Liver (tissue), 9 donors: ENCODE measurements around the gene SSRP1. TPM values are rescaled to one million over a fixed set of nuclear protein-coding genes. Genes with fewer than 3 reads are reported as not detected.

Experiments
- DNase-seq: peaks from one replicate; pipeline ENCODE4 v3.0.0-alpha.2; 2017; ENCODE audit warnings: low spot score
- H3K27ac ChIP-seq, 2 donors: one replicate each; pipeline ENCODE4 v1.7.0; 2013; ENCODE audit warnings: inconsistent platforms in 2 of 2, low read length in 2 of 2, control low read depth in 1 of 2, low read depth in 1 of 2, mild to moderate bottlenecking in 1 of 2
- H3K27me3 ChIP-seq, 4 donors: one replicate each; pipeline versions ENCODE4 v1.6.1 to v1.7.0; 2013; ENCODE audit warnings: low read length in 3 of 4, inconsistent platforms in 1 of 4, mild to moderate bottlenecking in 1 of 4, moderate library complexity in 1 of 4; ENCODE audit not compliant: control insufficient read depth in 4 of 4, insufficient read depth in 4 of 4
- H3K36me3 ChIP-seq, 4 donors: one replicate each; pipeline versions ENCODE4 v1.6.1 to v1.7.0; 2013; ENCODE audit warnings: low read length in 3 of 4, mild to moderate bottlenecking in 3 of 4, low read depth in 1 of 4, moderate library complexity in 1 of 4; ENCODE audit not compliant: control insufficient read depth in 4 of 4, insufficient read depth in 3 of 4
- H3K4me1 ChIP-seq, 4 donors: one replicate each; pipeline versions ENCODE4 v1.6.1 to v1.7.0; 2013; ENCODE audit warnings: low read length in 3 of 4, mild to moderate bottlenecking in 3 of 4, moderate library complexity in 1 of 4; ENCODE audit not compliant: control insufficient read depth in 4 of 4, insufficient read depth in 4 of 4
- H3K4me3 ChIP-seq, 3 donors: one replicate each; pipeline versions ENCODE4 v1.6.1 to v1.7.0; 2013; ENCODE audit warnings: low read length in 3 of 3, control low read depth in 1 of 3, low read depth in 1 of 3, mild to moderate bottlenecking in 1 of 3
- H3K9ac ChIP-seq, 2 donors: one replicate each; pipeline ENCODE4 v1.7.0; 2013; ENCODE audit warnings: low read length in 2 of 2, mild to moderate bottlenecking in 2 of 2, moderate library complexity in 2 of 2, control low read depth in 1 of 2, low read depth in 1 of 2
- H3K9me3 ChIP-seq, 4 donors: one replicate each; pipeline versions ENCODE4 v1.6.1 to v1.7.0; 2013; ENCODE audit warnings: low read length in 3 of 4; ENCODE audit not compliant: control insufficient read depth in 4 of 4
- ATF3 ChIP-seq: IDR thresholded peaks from 2 replicates; pipeline ENCODE4 v1.6.1; 2016; ENCODE audit warnings: antibody characterized with exemption
- CTCF ChIP-seq: fragments of 150-350 bp; IDR thresholded peaks from 2 replicates; pipeline ENCODE4 v1.5.1; 2017; ENCODE audit warnings: improper control_type of control experiment, low read depth, low read length; ENCODE audit not compliant: missing input control
- EGR1 ChIP-seq, 2 donors: IDR thresholded peaks; 2 replicates each; pipeline ENCODE4 v1.6.1; 2016 to 2018; ENCODE audit warnings: antibody characterized with exemption in 2 of 2, low read depth in 2 of 2
- FOXA1 ChIP-seq: IDR thresholded peaks from 2 replicates; pipeline ENCODE4 v1.6.1; 2016; ENCODE audit warnings: antibody characterized with exemption
- FOXA2 ChIP-seq: IDR thresholded peaks from 2 replicates; pipeline ENCODE4 v1.6.1; 2016; ENCODE audit warnings: antibody characterized with exemption
- GABPA ChIP-seq, 2 donors: IDR thresholded peaks in 1 of 2; conservative IDR thresholded peaks in 1 of 2; 2 replicates each; pipeline ENCODE4 v1.6.1; 2016; ENCODE audit warnings: antibody characterized with exemption in 2 of 2, mild to moderate bottlenecking in 1 of 2, moderate library complexity in 1 of 2
- HNF4A ChIP-seq, 2 donors: conservative IDR thresholded peaks; 2 replicates each; pipeline ENCODE4 v1.6.1; 2016; ENCODE audit warnings: antibody characterized with exemption in 2 of 2, mild to moderate bottlenecking in 2 of 2
- HNF4G ChIP-seq: IDR thresholded peaks from 2 replicates; pipeline ENCODE4 v1.6.1; 2016; ENCODE audit warnings: antibody characterized with exemption
- JUND ChIP-seq, 2 donors: IDR thresholded peaks; 2 replicates each; pipeline ENCODE4 v1.6.1; 2016; ENCODE audit warnings: antibody characterized with exemption in 2 of 2
- MAX ChIP-seq: IDR thresholded peaks from 2 replicates; pipeline ENCODE4 v1.6.1; 2016; ENCODE audit warnings: antibody characterized with exemption
- NR2F2 ChIP-seq: IDR thresholded peaks from 2 replicates; pipeline ENCODE4 v1.6.1; 2016; ENCODE audit warnings: antibody characterized with exemption
- RAD21 ChIP-seq, 2 donors: IDR thresholded peaks; 2 replicates each; pipeline ENCODE4 v1.6.1; 2016; ENCODE audit warnings: antibody characterized with exemption in 2 of 2, mild to moderate bottlenecking in 2 of 2
- REST ChIP-seq: IDR thresholded peaks from 2 replicates; pipeline ENCODE4 v1.6.1; 2016; ENCODE audit warnings: antibody characterized with exemption, mild to moderate bottlenecking
- RXRA ChIP-seq, 2 donors: IDR thresholded peaks; 2 replicates each; pipeline ENCODE4 v1.6.1; 2017 to 2018; ENCODE audit warnings: antibody characterized with exemption in 2 of 2, mild to moderate bottlenecking in 1 of 2
- SP1 ChIP-seq: IDR thresholded peaks from 2 replicates; pipeline ENCODE4 v1.6.1; 2018; ENCODE audit warnings: antibody characterized with exemption, mild to moderate bottlenecking
- TAF1 ChIP-seq: conservative IDR thresholded peaks from 2 replicates; pipeline ENCODE4 v1.6.1; 2016; ENCODE audit warnings: antibody characterized with exemption, mild to moderate bottlenecking
- YY1 ChIP-seq: IDR thresholded peaks from 2 replicates; pipeline ENCODE4 v1.6.1; 2016; ENCODE audit warnings: antibody characterized with exemption, mild to moderate bottlenecking
- WGBS: extraction: QIAGEN DNeasy Blood & Tissue Kit; methylation state at CpG from one replicate; pipeline ENCODE4 v1.1.7; 2013; 5-methylcytosine and 5-hydroxymethylcytosine counted together
- polyA plus RNA-seq, 2 donors: library from polyadenylated mRNA; stranded (reverse) in 1 of 2; unstranded in 1 of 2; fragments of 200-250 nt in 1 of 2; fragments of >200 nt in 1 of 2; fragmentation: Nextera tagmentation in 1 of 2; extraction: Ambion mirVana in 1 of 2; gene quantifications; one replicate each; pipeline versions ENCODE4 v1.2.1 to v1.2.3, GENCODE V29; 2013 to 2015
- total RNA-seq, 2 donors: library from RNA; depleted of rRNA; stranded (reverse); fragments of >200 nt; gene quantifications; one replicate each; pipeline ENCODE4 v1.2.3, GENCODE V29; 2014
- donor health status: healthy.
- donor health status: healthy.
- donor health status: healthy.
- donor health status: healthy.
- donor health status: healthy.

Gene SSRP1
- total and polyA plus RNA-seq, 4 donors = 13.9 to 45.3 (median 28.4) TPM

GRCh38 chr11:57305523-57305922 is 30.2 kb downstream of the SSRP1 start:
- Histone ChIP-seq H3K27ac (peak overlapping the region; percentile 76 to 82), H3K4me3 (no peak overlapping the region), H3K27me3 (no peaks in the 10 kb centered on the region), H3K9me3 (no peaks in the 10 kb centered on the region), H3K4me1 (peaks cover 31 to 55% (median 46%) of the 10 kb centered on the region in 4 donors), H3K36me3 (peaks cover 18 to 28% (median 20%) of the 10 kb centered on the region in 4 donors), H3K9ac (peak overlapping the region in 1 of 2 donors; percentile 5)
- DNase-seq = no peak
- WGBS = 62% methylated on average over 8 of the region's 8 CpGs
- TF ChIP-seq TAF1 (no peak), CTCF (no peak), FOXA2 (no peak), YY1 (no peak), SP1 (no peak), ATF3 (no peak), EGR1 (IDR thresholded peaks at IDR 0.05; ENCODE audit: low read depth in 2 of 2) (no peak), REST (no peak), RAD21 (IDR thresholded peaks at IDR 0.05) (no peak), NR2F2 (no peak), JUND (IDR thresholded peaks at IDR 0.05) (no peak), HNF4A (conservative IDR thresholded peaks at IDR 0.05) (no peak)

- Histone ChIP-seq H3K4me3 (no peak overlapping the region), H3K27me3 (no peaks in the 10 kb centered on the region), H3K9ac (no peak overlapping the region), H3K4me1 (peaks cover 22 to 41% (median 31%) of the 10 kb centered on the region in 4 donors), H3K9me3 (peaks cover 0 to 7% (median 5%) of the 10 kb centered on the region in 4 donors), H3K27ac (peak overlapping the region in 1 of 2 donors; percentile 0), H3K36me3 (peaks cover 21 to 40% (median 33%) of the 10 kb centered on the region in 4 donors)
- DNase-seq = no peak
- 93% methylated on average over 8 of the region's 8 CpGs for WGBS
- TF ChIP-seq HNF4G (no peak), MAX (no peak), SP1 (no peak), YY1 (no peak), FOXA2 (no peak), TAF1 (no peak), REST (no peak), RXRA (IDR thresholded peaks at IDR 0.05) (no peak), RAD21 (IDR thresholded peaks at IDR 0.05) (no peak), NR2F2 (no peak), GABPA (IDR thresholded peaks at IDR 0.05 in 1 of 2, conservative IDR thresholded peaks at IDR 0.05 in 1 of 2) (no peak), FOXA1 (no peak), CTCF (no peak), EGR1 (IDR thresholded peaks at IDR 0.05; ENCODE audit: low read depth in 2 of 2) (no peak)
These were observed 31.6 kb downstream of the SSRP1 start for GRCh38 chr11:57303990-57304579.
